K562 (cell line): ENCODE results near the gene DNALI1. TPM values are rescaled to one million over a fixed set of nuclear protein-coding genes. Genes with fewer than 3 reads are reported as not detected.

Source experiments
- ATAC-seq: fragments of 200-7000 bp; cut with Tn5 transposase; 3 replicates; pipeline ENCODE4 v1.9.1; 2020; ENCODE audit warnings: moderate library complexity
- BruUV-seq: library from RNA; stranded (reverse); fragments of 400-500 nt; replicated peaks from 2 replicates; lab custom pipeline; 2021; lab: Mats Ljungman, UMichigan
- CTCF ChIA-PET: fragments of 300-600 bp; formaldehyde crosslinking; extraction: SDS; loops from one replicate; lab custom pipeline; 2021; ENCODE audit warnings: low intra/inter-chr PET ratio; lab: Yijun Ruan, JAX
- POLR2A ChIA-PET: fragments of 300-600, 350-650 bp; sonication (Branson Sonifier 250); formaldehyde crosslinking; extraction: SDS; loops from one replicate; lab custom pipeline; 2021; ENCODE audit warnings: antibody characterized with exemption, inconsistent platforms; lab: Yijun Ruan, JAX
- DNase-seq, 4 experiments: peaks; one replicate each; pipeline versions ENCODE4 v3.0.0 to v3.0.0-alpha.2; 2011 to 2018; ENCODE audit warnings: low spot score in 3 of 4, mixed read lengths in 3 of 4; ENCODE audit errors: extremely low read depth in 1 of 4
- FAIRE-seq: peaks from 2 replicates; lab custom pipeline; 2011; peaks lifted over from hg19 to GRCh38; lab: Jason Lieb, UNC
- H2AFZ ChIP-seq: 2 replicates; pipeline ENCODE4 v1.6.0; 2011; ENCODE audit warnings: low read depth, low read length, control low read depth, inconsistent platforms
- H3K27ac ChIP-seq: fragments of 200-600 bp; 3 replicates; pipeline ENCODE4 v1.8.0; 2011; ENCODE audit warnings: low read depth, mild to moderate bottlenecking, control low read depth, inconsistent platforms, low read length, moderate library complexity, mixed read lengths; ENCODE audit errors: extremely low read depth
- H3K27me3 ChIP-seq, 2 experiments: fragments of 300-600 bp in 1 of 2; 2 replicates in 1 of 2; 3 replicates in 1 of 2; pipeline versions ENCODE4 v1.6.0 to v1.8.0; 2011; ENCODE audit warnings: inconsistent platforms in 2 of 2, low read length in 2 of 2, mild to moderate bottlenecking in 1 of 2, mixed read lengths in 1 of 2, moderate library complexity in 1 of 2; ENCODE audit not compliant: control insufficient read depth in 2 of 2, insufficient read depth in 2 of 2
- H3K36me3 ChIP-seq: fragments of 300-600 bp; 3 replicates; pipeline ENCODE4 v1.8.0; 2011; ENCODE audit warnings: mild to moderate bottlenecking, low read length, inconsistent platforms; ENCODE audit not compliant: control insufficient read depth, insufficient read depth
- H3K4me1 ChIP-seq, 2 experiments: fragments of 200-600 bp in 1 of 2; replicated peaks in 1 of 2; 2 replicates in 1 of 2; 3 replicates in 1 of 2; pipeline versions ENCODE4 v1.5.1 to v1.8.0; 2011; ENCODE audit warnings: inconsistent platforms in 2 of 2, low read length in 2 of 2, mild to moderate bottlenecking in 1 of 2, mixed read lengths in 1 of 2, moderate library complexity in 1 of 2; ENCODE audit not compliant: control insufficient read depth in 2 of 2, insufficient read depth in 2 of 2
- H3K4me2 ChIP-seq: 2 replicates; pipeline ENCODE4 v1.6.1; 2011; ENCODE audit warnings: low read length, control low read depth, inconsistent platforms, mixed read lengths; ENCODE audit not compliant: insufficient read depth
- H3K4me3 ChIP-seq: fragments of 200-600 bp; sonication (generic), shearing (Covaris generic); 2 replicates; pipeline ENCODE4 v1.5.1; 2016; ENCODE audit warnings: control low read depth, inconsistent platforms
- H3K79me2 ChIP-seq: fragments of 200-600 bp; 3 replicates; pipeline ENCODE4 v1.8.0; 2011; ENCODE audit warnings: low read length, inconsistent platforms; ENCODE audit not compliant: control insufficient read depth, insufficient read depth
- H3K9ac ChIP-seq, 2 experiments: 2 replicates each; pipeline versions ENCODE4 v1.6.0 to v1.6.1; 2011; ENCODE audit warnings: low read depth in 2 of 2, low read length in 2 of 2, control low read depth in 1 of 2, inconsistent platforms in 1 of 2, mild to moderate bottlenecking in 1 of 2, mixed read lengths in 1 of 2; ENCODE audit not compliant: insufficient read depth in 1 of 2
- H3K9me1 ChIP-seq: one replicate; pipeline ENCODE4 v1.6.0; 2011; ENCODE audit warnings: inconsistent platforms, mild to moderate bottlenecking, low read length, moderate library complexity; ENCODE audit not compliant: control insufficient read depth, insufficient read depth
- H3K9me3 ChIP-seq: replicated peaks from 2 replicates; pipeline ENCODE4 v1.5.1; 2011; ENCODE audit warnings: low read depth, low read length, inconsistent platforms; ENCODE audit not compliant: control insufficient read depth, insufficient read depth
- H4K20me1 ChIP-seq: replicated peaks from 2 replicates; pipeline ENCODE4 v1.6.1; 2011; ENCODE audit warnings: low read length, inconsistent platforms, mixed read lengths; ENCODE audit not compliant: control insufficient read depth, insufficient read depth
- CEBPB ChIP-seq: fragments of 450-650 bp; IDR thresholded peaks from 2 replicates; pipeline ENCODE4 v1.6.1; 2016; ENCODE audit warnings: missing genetic modification characterization, missing compliant biosample characterization
- KLF16 ChIP-seq: IDR thresholded peaks from 2 replicates; pipeline ENCODE4 v1.6.1; 2016; ENCODE audit warnings: antibody characterized with exemption
- NONO ChIP-seq, 2 experiments: fragments of 200-400 bp in 1 of 2; fragments of 450-650 bp in 1 of 2; formaldehyde crosslinking in 1 of 2; IDR thresholded peaks; 2 replicates each; pipeline ENCODE4 v1.6.1; 2017; ENCODE audit warnings: low read depth in 2 of 2, mild to moderate bottlenecking in 2 of 2, moderate library complexity in 2 of 2, low read length in 1 of 2
- PCBP2 ChIP-seq: fragments of 200-400 bp; formaldehyde crosslinking; IDR thresholded peaks from 2 replicates; pipeline ENCODE4 v1.6.1; 2018; ENCODE audit warnings: low read length, low read depth, mild to moderate bottlenecking, moderate library complexity; ENCODE audit not compliant: poor library complexity, severe bottlenecking
- POLR3A ChIP-seq: IDR thresholded peaks from 2 replicates; pipeline ENCODE4 v1.6.1; 2011; ENCODE audit warnings: borderline replicate concordance, mild to moderate bottlenecking, moderate library complexity; ENCODE audit not compliant: insufficient read length, insufficient read depth; ENCODE audit errors: extremely low read depth
- SPI1 ChIP-seq: IDR thresholded peaks from 2 replicates; pipeline ENCODE4 v1.6.1; 2011; ENCODE audit warnings: low read depth, low read length, control low read depth, borderline replicate concordance
- WGBS: fragments of 100-300 bp; shearing (Covaris generic); methylation state at CpG from one replicate; pipeline ENCODE4 v1.1.6; 2016; ENCODE audit warnings: low coverage, mixed read lengths; ENCODE audit not compliant: insufficient coverage; ENCODE audit errors: missing lambda C conversion rate; 5-methylcytosine and 5-hydroxymethylcytosine counted together
- in situ Hi-C: fragments of 300-500 bp; cut with MboI; formaldehyde crosslinking; loops from 4 replicates; pipeline ENCODE4 v1.15.0; 2018; ENCODE audit warnings: inconsistent platforms, mixed read lengths
- intact Hi-C: fragments of 100-400 bp; cut with micrococcal nuclease; formaldehyde crosslinking; loops from 2 replicates; pipeline ENCODE4 v1.14.2; 2022
- polyA plus RNA-seq, 8 experiments: library from polyadenylated mRNA; depleted of rRNA in 4 of 8; stranded (reverse) in 5 of 8; unstranded in 3 of 8; fragments of >200 nt; fragmentation: Nextera tagmentation in 2 of 8; fragmentation: Illumina TruSeq in 1 of 8; extraction: Ambion mirVana in 2 of 8; extraction: Trizol in 1 of 8; gene quantifications; 2 replicates each; pipeline versions ENCODE4 v1.2.1 to v1.2.3, GENCODE V29; 2011 to 2014; ENCODE audit warnings: inconsistent platforms in 1 of 8, missing spikeins in 1 of 8
- total RNA-seq, 7 experiments: library from RNA; depleted of rRNA in 6 of 7; stranded (reverse); fragments of >200 nt in 6 of 7; fragmentation: Illumina TruSeq in 2 of 7; extraction: Trizol in 2 of 7; gene quantifications; 2 replicates each; pipeline versions ENCODE4 v1.2.1 to v1.2.3, GENCODE V29; 2011 to 2021; ENCODE audit warnings: low replicate concordance in 1 of 7
- TF ChIP-seq, protein P1 (sequence below): fragments of 250-450 bp; sonication (Bioruptor Pico); IDR thresholded peaks from 2 replicates; pipeline ENCODE4 v1.5.0; 2021
- TF ChIP-seq, protein P2 (sequence below): fragments of 450-650 bp; IDR thresholded peaks from 2 replicates; pipeline ENCODE4 v1.6.1; 2016; ENCODE audit warnings: antibody characterized with exemption

Gene DNALI1
- total and polyA plus RNA-seq, 9 of the 15 experiments (the other 6 are each of a cell fraction or from before 2014, with no cell fraction given), result 0.87 to 5.6 (median 1.2) TPM

DNA sequence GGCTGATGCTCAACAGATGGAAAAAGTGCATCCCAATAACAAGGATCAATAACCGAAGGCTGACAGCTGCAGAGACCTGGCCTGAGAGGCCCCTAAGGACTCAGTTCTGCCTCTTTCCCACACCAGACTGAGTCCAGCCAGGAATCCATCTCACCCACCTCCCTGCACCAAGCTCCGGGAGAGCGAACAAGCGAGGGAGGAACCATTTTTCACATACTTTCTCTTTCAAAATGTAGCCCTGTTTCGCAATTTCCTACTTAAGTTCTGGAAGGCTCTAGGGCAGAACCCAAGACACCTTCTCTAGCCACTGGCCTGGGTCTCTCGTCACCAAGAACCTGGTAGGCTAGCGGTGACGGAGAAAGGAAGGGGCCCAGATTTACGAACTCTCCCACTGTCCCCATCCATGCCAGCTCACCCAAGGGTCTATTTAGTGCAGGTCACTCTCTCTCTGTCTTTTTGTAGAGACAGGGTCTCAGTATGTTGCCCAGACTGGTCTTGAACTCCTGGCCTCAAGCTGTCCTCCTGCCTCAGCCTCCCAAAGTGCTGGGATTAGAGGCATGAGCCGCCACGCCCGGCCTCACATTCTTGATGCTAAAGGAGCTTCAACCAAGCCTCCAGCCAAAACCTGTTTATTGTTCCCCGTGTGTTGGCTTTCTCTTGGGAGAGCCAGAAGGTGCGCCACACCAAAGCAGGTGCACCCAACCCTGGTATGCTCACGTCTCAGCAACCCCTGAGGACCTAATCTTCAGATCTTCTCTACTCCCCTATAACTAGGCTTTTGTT, 49.9 kb downstream of the DNALI1 start:
- no peak overlapping the region for H3K4me3 ChIP-seq
- no peaks in the 10 kb centered on the region for H3K9me1 ChIP-seq
- H3K36me3 ChIP-seq, result no peaks in the 10 kb centered on the region
- no peaks in the 10 kb centered on the region for H3K9me3 ChIP-seq
- ChIA-PET POLR2A (interaction anchor here (0.7 to 1.0 kb wide), 4 partner anchors 9 to 363 kb away, joined by 3 to 7 read pairs (median 3); partner anchors contain the start of gene GNL2), CTCF (no interaction called here)
- ATAC-seq, result no peak
- no peak overlapping the region for H3K4me2 ChIP-seq
- peaks cover 0 to 4% of the 10 kb centered on the region in 2 experiments; a peak in 2 of 5 replicates for H3K4me1 ChIP-seq
- no TSS peak for BruUV-seq
- in situ Hi-C loops (loop anchor here (5.0 kb wide), 1 partner anchor 76 kb away; no protein-coding TSS in a partner anchor), intact Hi-C loops (loop anchor here (10.0 kb wide), 2 partner anchors 152 to 158 kb away; partner anchors contain the start of gene EPHA10)
- H2AFZ ChIP-seq, result no peak overlapping the region
- no peak overlapping the region for H3K9ac ChIP-seq
- no peak for TF ChIP-seq PCBP2
- TF ChIP-seq CEBPB (tag), result peak; percentile 42; the same call in 1 of the 2 replicates
- 3% methylated on average over 15 of the region's 15 CpGs for WGBS
- H3K27ac ChIP-seq, result no peak overlapping the region
- no peak for DNase-seq
- H3K79me2 ChIP-seq, result no peaks in the 10 kb centered on the region
- H3K27me3 ChIP-seq, result peaks cover 57 to 70% of the 10 kb centered on the region in 2 experiments
- no peak for FAIRE-seq
- H4K20me1 ChIP-seq, result 0 out of 2 replicates have a peak, but pooled peaks cover 5% of the 10 kb centered on the region

DNA sequence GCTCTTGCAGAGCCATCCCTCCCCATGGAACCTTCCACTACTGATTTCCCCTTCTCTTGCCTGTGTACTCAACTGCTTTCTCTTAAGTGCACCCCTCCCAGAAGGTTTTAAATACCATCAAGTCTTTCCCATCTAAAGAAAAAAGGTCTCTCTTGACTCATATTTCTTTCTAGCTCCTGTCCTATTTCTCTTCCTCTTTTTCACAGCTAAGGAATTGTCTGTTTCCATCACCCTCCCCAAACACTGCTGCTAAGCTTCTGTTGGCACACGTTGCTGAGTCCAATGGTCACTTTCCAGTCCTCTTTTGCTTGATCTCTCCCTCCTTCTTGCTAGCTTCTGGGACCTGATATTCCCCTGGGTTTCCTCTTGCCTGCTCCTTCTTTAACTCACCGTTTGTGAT, 52.3 kb downstream of the DNALI1 start:
- no TSS peak for BruUV-seq
- no peak overlapping the region for H3K4me3 ChIP-seq
- in situ Hi-C loops, result loop anchor here (5.0 kb wide), 1 partner anchor 73 kb away; no protein-coding TSS in a partner anchor
- POLR2A ChIA-PET, result interaction anchor here (0.6 to 1.2 kb wide), 5 partner anchors 10 to 83 kb away, joined by 3 to 5 read pairs (median 4); partner anchors contain the start of genes CDCA8 and GNL2
- CTCF ChIA-PET, result no interaction called here
- H2AFZ ChIP-seq, result no peak overlapping the region
- H3K79me2 ChIP-seq, result no peaks in the 10 kb centered on the region
- no peaks in the 10 kb centered on the region for H3K9me1 ChIP-seq
- H3K4me1 ChIP-seq, result peaks cover 0 to 4% of the 10 kb centered on the region in 2 experiments; a peak in 2 of 5 replicates
- no peak overlapping the region for H3K4me2 ChIP-seq
- H3K9me3 ChIP-seq, result no peaks in the 10 kb centered on the region
- peaks cover 73 to 82% of the 10 kb centered on the region in 2 experiments for H3K27me3 ChIP-seq
- H3K36me3 ChIP-seq, result no peaks in the 10 kb centered on the region
- FAIRE-seq (no peak), ATAC-seq (no peak), DNase-seq (no peak)
- no peak overlapping the region for H3K27ac ChIP-seq
- peaks cover 5% of the 10 kb centered on the region for H4K20me1 ChIP-seq
- 0% methylated on average over 2 of the region's 2 CpGs for WGBS
- intact Hi-C loops, result loop anchor here (10.0 kb wide), 2 partner anchors 154 to 156 kb away; partner anchors contain the start of gene EPHA10
- no peak overlapping the region for H3K9ac ChIP-seq
- peak; percentile 66 for TF ChIP-seq SPI1
- TF ChIP-seq, protein P1, sequence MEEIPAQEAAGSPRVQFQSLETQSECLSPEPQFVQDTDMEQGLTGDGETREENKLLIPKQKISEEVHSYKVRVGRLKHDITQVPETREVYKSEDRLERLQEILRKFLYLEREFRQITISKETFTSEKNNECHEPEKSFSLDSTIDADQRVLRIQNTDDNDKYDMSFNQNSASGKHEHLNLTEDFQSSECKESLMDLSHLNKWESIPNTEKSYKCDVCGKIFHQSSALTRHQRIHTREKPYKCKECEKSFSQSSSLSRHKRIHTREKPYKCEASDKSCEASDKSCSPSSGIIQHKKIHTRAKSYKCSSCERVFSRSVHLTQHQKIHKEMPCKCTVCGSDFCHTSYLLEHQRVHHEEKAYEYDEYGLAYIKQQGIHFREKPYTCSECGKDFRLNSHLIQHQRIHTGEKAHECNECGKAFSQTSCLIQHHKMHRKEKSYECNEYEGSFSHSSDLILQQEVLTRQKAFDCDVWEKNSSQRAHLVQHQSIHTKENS, result no peak
- no peak for TF ChIP-seq NONO (IDR thresholded peaks at IDR 0.05; ENCODE audit: low read depth in 2 of 2, low read length in 1 of 2)
- TF ChIP-seq KLF16, result no peak
- TF ChIP-seq, protein P2, sequence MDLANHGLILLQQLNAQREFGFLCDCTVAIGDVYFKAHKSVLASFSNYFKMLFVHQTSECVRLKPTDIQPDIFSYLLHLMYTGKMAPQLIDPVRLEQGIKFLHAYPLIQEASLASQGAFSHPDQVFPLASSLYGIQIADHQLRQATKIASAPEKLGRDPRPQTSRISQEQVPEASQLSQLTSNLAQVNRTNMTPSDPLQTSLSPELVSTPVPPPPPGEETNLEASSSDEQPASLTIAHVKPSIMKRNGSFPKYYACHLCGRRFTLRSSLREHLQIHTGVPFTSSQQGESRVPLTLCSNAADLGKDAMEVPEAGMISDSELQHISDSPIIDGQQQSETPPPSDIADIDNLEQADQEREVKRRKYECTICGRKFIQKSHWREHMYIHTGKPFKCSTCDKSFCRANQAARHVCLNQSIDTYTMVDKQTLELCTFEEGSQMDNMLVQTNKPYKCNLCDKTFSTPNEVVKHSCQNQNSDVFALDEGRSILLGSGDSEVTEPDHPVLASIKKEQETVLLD, result no peak
- TF ChIP-seq POLR3A, result no peak
